Calu3 (cell line): ENCODE results near the gene NEURL3. TPM values are rescaled to one million over a fixed set of nuclear protein-coding genes. Genes with fewer than 3 reads are reported as not detected.

Source experiments
- BruUV-seq: library from RNA; stranded (reverse); fragments of 400-500 nt; replicated peaks from 2 replicates; lab custom pipeline; 2021; lab: Mats Ljungman, UMichigan
- CTCF ChIA-PET: fragments of 300-600 bp; sonication (Branson Sonifier 250); formaldehyde crosslinking; loops from one replicate; lab custom pipeline; 2022; ENCODE audit warnings: antibody characterized with exemption; lab: Charles Lee
- DNase-seq: peaks from one replicate; pipeline ENCODE4 v3.0.0; 2022
- H3K27ac Mint-ChIP-seq: one replicate; pipeline ENCODE4 v1.8.0; 2022; ENCODE audit warnings: mixed read lengths; ENCODE audit not compliant: unreplicated experiment
- H3K27me3 Mint-ChIP-seq: one replicate; pipeline ENCODE4 v1.8.0; 2022; ENCODE audit warnings: mixed read lengths; ENCODE audit not compliant: unreplicated experiment
- H3K36me3 Mint-ChIP-seq: one replicate; pipeline ENCODE4 v1.8.0; 2022; ENCODE audit warnings: mild to moderate bottlenecking, moderate library complexity, mixed read lengths; ENCODE audit not compliant: insufficient read depth, unreplicated experiment
- H3K4me1 Mint-ChIP-seq: one replicate; pipeline ENCODE4 v1.8.0; 2022; ENCODE audit warnings: mild to moderate bottlenecking, low read depth, mixed read lengths; ENCODE audit not compliant: unreplicated experiment
- H3K4me3 Mint-ChIP-seq: one replicate; pipeline ENCODE4 v1.8.0; 2022; ENCODE audit warnings: mild to moderate bottlenecking, low read depth, moderate library complexity, mixed read lengths; ENCODE audit not compliant: unreplicated experiment
- H3K9me3 Mint-ChIP-seq: one replicate; pipeline ENCODE4 v1.8.0; 2022; ENCODE audit warnings: low read depth, mixed read lengths; ENCODE audit not compliant: unreplicated experiment
- intact Hi-C: fragments of 100-400 bp; cut with micrococcal nuclease; formaldehyde crosslinking; loops from one replicate; pipeline ENCODE4 v1.10.0; 2022; ENCODE audit not compliant: unreplicated experiment
- total RNA-seq: library from RNA; stranded (reverse); gene quantifications from 2 replicates; pipeline ENCODE4 v1.2.3, GENCODE V29; 2022
- TF ChIP-seq, protein P1 (sequence below): fragments of 200-600 bp; IDR thresholded peaks from one replicate; pipeline ENCODE4 v1.8.0; 2022; ENCODE audit warnings: antibody characterized with exemption; ENCODE audit not compliant: unreplicated experiment

NEURL3 gene
- total RNA-seq, 1 experiment from 2014 or later, result 18.5 TPM

GRCh38 chr2:96529376-96530143 is 24.4 kb upstream of the NEURL3 start:
- Mint-ChIP-seq H3K36me3 (peaks cover 7% of the 10 kb centered on the region), H3K9me3 (no peaks in the 10 kb centered on the region), H3K27me3 (peaks cover 15% of the 10 kb centered on the region), H3K4me3 (no peak overlapping the region), H3K27ac (no peak overlapping the region), H3K4me1 (no peaks in the 10 kb centered on the region)
- no peak for DNase-seq
- CTCF ChIA-PET, result interaction anchor here (1.1 kb wide), 1 partner anchor 53 kb away, joined by 3 read pairs; no protein-coding TSS in a partner anchor
- intact Hi-C loops, result no loop called here
- BruUV-seq, result no TSS peak
- TF ChIP-seq, protein P1, sequence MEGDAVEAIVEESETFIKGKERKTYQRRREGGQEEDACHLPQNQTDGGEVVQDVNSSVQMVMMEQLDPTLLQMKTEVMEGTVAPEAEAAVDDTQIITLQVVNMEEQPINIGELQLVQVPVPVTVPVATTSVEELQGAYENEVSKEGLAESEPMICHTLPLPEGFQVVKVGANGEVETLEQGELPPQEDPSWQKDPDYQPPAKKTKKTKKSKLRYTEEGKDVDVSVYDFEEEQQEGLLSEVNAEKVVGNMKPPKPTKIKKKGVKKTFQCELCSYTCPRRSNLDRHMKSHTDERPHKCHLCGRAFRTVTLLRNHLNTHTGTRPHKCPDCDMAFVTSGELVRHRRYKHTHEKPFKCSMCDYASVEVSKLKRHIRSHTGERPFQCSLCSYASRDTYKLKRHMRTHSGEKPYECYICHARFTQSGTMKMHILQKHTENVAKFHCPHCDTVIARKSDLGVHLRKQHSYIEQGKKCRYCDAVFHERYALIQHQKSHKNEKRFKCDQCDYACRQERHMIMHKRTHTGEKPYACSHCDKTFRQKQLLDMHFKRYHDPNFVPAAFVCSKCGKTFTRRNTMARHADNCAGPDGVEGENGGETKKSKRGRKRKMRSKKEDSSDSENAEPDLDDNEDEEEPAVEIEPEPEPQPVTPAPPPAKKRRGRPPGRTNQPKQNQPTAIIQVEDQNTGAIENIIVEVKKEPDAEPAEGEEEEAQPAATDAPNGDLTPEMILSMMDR, result no peak

DNA sequence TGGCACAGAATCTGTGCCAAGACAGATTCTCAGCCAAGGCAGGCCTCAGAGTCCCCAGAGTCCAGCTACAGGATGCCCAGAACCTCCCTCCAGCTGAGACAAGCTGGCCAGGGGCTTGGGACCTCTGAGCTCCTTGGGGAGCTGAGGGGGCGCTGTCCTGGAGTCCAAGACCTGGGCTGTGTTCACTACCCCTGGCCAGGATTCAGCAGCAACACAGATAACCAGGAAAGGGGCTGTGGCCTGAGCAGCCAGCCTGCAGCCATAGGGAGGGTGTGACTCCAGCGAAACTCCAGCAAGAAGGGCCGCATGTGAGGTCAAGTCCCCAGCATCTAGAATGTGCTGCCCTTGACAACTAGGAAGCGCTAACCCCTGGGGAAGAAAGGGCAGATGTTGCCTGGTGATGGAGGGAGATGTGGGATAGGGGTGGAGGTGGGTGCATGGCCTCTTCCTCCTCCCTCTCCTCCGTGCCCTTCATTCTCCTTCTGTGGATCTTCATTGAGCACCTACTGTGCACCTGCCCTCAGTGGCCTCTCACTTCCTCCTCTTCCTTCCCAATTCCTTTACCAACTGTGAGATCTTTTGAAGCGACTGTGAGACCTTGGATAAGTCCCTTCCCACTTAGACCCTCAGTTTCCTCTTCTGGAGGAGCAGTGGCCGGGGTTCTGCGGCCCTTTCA is 23.7 kb upstream of the NEURL3 start:
- H3K27me3 Mint-ChIP-seq, result peaks cover 22% of the 10 kb centered on the region
- no peaks in the 10 kb centered on the region for H3K9me3 Mint-ChIP-seq
- CTCF ChIA-PET, result no interaction called here
- H3K4me1 Mint-ChIP-seq, result no peaks in the 10 kb centered on the region
- no peak overlapping the region for H3K4me3 Mint-ChIP-seq
- intact Hi-C loops, result no loop called here
- no peak overlapping the region for H3K27ac Mint-ChIP-seq
- peaks cover 7% of the 10 kb centered on the region for H3K36me3 Mint-ChIP-seq
- no peak for DNase-seq
- BruUV-seq, result no TSS peak
- TF ChIP-seq, protein P1, result no peak

DNA sequence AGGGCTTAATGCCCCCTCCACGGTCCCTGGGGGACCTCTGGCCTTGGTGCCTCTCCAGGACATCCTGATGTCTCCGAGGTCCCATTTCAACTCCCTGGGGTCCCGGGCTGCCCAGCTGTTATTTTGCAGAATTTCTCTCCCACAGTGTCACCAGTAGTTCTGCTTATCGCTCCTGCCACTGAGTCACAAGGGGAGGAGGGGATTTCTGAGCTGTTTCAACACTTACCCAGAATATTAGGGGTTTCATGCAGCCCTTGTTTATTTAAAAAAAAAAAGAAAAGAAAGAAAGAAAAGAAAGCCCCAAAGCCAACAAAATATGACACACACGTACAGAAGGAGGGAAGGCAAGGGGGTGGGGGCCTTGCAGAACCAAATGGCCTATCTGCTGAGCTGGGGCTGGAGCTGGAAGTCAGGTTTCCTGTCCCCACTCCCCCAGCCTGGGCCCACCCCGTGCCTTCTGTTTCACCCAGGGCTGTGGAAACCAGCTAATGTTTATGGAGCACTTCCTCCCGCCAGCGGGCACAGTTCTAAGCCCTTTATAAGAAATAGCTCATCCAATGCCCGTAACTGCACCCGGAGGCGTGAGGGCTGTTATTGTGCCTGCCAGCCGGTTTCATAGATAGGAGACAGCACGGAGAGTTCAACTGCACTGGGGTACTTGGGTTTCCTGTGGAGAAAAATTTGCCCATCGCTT is 23.0 kb upstream of the NEURL3 start:
- DNase-seq, result no peak
- H3K4me1 Mint-ChIP-seq, result no peaks in the 10 kb centered on the region
- H3K4me3 Mint-ChIP-seq, result no peak overlapping the region
- CTCF ChIA-PET, result no interaction called here
- H3K9me3 Mint-ChIP-seq, result no peaks in the 10 kb centered on the region
- no TSS peak for BruUV-seq
- peaks cover 7% of the 10 kb centered on the region for H3K36me3 Mint-ChIP-seq
- no peak overlapping the region for H3K27ac Mint-ChIP-seq
- peaks cover 29% of the 10 kb centered on the region for H3K27me3 Mint-ChIP-seq
- TF ChIP-seq, protein P1, result no peak
- intact Hi-C loops, result no loop called here

DNA sequence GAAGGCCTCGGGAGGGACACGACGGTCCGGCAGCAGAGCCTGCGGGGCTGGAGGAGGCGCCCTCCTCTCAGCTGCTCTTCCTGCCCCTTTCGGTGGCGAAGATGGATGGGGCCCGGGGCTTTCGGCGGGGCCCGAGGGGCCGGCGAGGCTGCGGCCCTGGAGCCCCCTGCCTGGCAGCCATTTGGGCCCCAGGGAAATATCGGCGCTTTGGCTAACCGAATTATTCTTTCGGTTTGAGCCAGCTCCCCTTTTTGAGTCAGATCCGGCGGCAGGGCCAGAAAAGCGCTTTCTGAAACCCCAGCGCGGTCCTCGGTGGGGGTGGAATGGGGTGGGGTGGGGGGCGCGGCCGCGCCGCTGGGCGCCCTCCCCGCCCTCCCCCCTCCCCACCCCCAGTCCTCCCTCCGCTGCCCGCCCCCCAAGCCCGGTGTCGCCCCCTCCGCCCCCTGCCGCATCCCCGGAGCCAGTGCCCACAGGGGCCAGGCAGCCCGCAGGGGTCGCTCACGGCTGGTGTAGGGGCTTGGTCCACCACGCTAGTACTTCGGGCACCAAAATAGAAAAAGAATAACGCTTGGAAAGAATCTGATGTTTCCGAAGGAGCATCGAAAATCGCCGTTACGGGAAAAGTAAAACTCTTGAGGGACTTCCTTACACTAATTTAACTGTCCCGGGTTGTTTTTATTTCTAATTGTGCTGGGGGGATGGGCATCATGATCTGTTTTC is 22.3 kb upstream of the NEURL3 start:
- Mint-ChIP-seq H3K27me3 (peaks cover 36% of the 10 kb centered on the region), H3K9me3 (no peaks in the 10 kb centered on the region), H3K27ac (no peak overlapping the region), H3K36me3 (peaks cover 7% of the 10 kb centered on the region), H3K4me1 (no peaks in the 10 kb centered on the region), H3K4me3 (no peak overlapping the region)
- no TSS peak for BruUV-seq
- intact Hi-C loops, result no loop called here
- CTCF ChIA-PET, result no interaction called here
- TF ChIP-seq, protein P1, result no peak
- no peak for DNase-seq
